Heart right ventricle (tissue), 16 donors: ENCODE results near the gene GPALPP1. TPM values are rescaled to one million over a fixed set of nuclear protein-coding genes. Genes with fewer than 3 reads are reported as not detected.
"Not testable (repeated sequence)": the region's sequence is repeated elsewhere in the genome, so short reads cannot be mapped to it uniquely, and the experiment has no call there.

ENCODE experiments used
- ATAC-seq, 8 donors: fragments of 200-7000 bp; cut with Tn5 transposase; one replicate each; pipeline ENCODE4 v1.9.1; 2020; ENCODE audit warnings: mild to moderate bottlenecking in 8 of 8, moderate library complexity in 8 of 8, moderate number of reproducible peaks in 1 of 8
- DNase-seq, 2 donors: peaks; one replicate each; pipeline ENCODE4 v3.0.0-alpha.2; 2020
- H3K27ac ChIP-seq, 10 donors: fragments of 200-600 bp; sonication (generic) in 2 of 10; one replicate each; pipeline versions ENCODE4 v1.5.0 to v1.8.0; 2020 to 2022; ENCODE audit warnings: mild to moderate bottlenecking in 3 of 10
- H3K27me3 ChIP-seq, 7 donors: fragments of 200-600 bp; one replicate each; pipeline ENCODE4 v1.8.0; 2021 to 2022; ENCODE audit warnings: mild to moderate bottlenecking in 2 of 7
- H3K36me3 ChIP-seq, 9 donors: fragments of 200-600 bp; sonication (generic) in 1 of 9; one replicate each; pipeline versions ENCODE4 v1.5.0 to v1.8.0; 2020 to 2022; ENCODE audit warnings: mild to moderate bottlenecking in 2 of 9
- H3K4me1 ChIP-seq, 9 donors: fragments of 200-600 bp; sonication (generic) in 1 of 9; one replicate each; pipeline versions ENCODE4 v1.5.0 to v1.8.0; 2020 to 2022; ENCODE audit warnings: mild to moderate bottlenecking in 4 of 9
- H3K4me3 ChIP-seq, 10 donors: fragments of 200-600 bp; sonication (generic) in 2 of 10; one replicate each; pipeline versions ENCODE4 v1.5.0 to v1.8.0; 2020 to 2022; ENCODE audit warnings: mild to moderate bottlenecking in 7 of 10, moderate library complexity in 2 of 10
- H3K9me3 ChIP-seq, 11 donors: fragments of 200-600 bp in 10 of 11; sonication (generic) in 2 of 11; one replicate each; pipeline versions ENCODE4 v1.5.0 to v1.8.0; 2013 to 2022; ENCODE audit warnings: mild to moderate bottlenecking in 2 of 11, control low read depth in 1 of 11, moderate library complexity in 1 of 11
- WGBS, 2 donors: extraction: QIAGEN DNeasy Blood & Tissue Kit; methylation state at CpG; one replicate each; pipeline ENCODE4 v1.1.7; 2013; ENCODE audit warnings: inconsistent platforms in 1 of 2; 5-methylcytosine and 5-hydroxymethylcytosine counted together
- intact Hi-C, 10 donors: fragments of 100-400 bp; cut with DNase I; formaldehyde crosslinking; loops; one replicate each; pipeline versions ENCODE4 v1.11.1 to v1.14.2; 2022
- polyA plus RNA-seq, 2 donors: library from polyadenylated mRNA; stranded (reverse); fragments of 200-250 nt; gene quantifications; one replicate each; pipeline ENCODE4 v1.2.3, GENCODE V29; 2013
- total RNA-seq, 10 donors: library from RNA; stranded (reverse); fragmentation: NEBNext Ultra II Directional in 3 of 10; extraction: Animal tissue kit (Norgen Biotek cat#: 25700) in 3 of 10; gene quantifications; one replicate each; pipeline versions ENCODE4 v1.2.1 to v1.2.4, GENCODE V29; 2021 to 2023
- TF ChIP-seq, protein P1 (sequence below), 9 donors: fragments of 200-600 bp; sonication (generic) in 2 of 9; IDR thresholded peaks; one replicate each; pipeline versions ENCODE4 v1.5.0 to v1.8.0; 2021 to 2022; ENCODE audit warnings: antibody characterized with exemption in 9 of 9, mild to moderate bottlenecking in 5 of 9, moderate library complexity in 1 of 9
- donor health status: Arrhythmogenic right ventricular cardiomyopathy.
- donor health status: ischemic (EF 13 %, LVEDD 7.1; RV severe dilation, severe dysfunction).
- donor health status: healthy with polysubstance abuse.
- donor health status: DM: no; HTN: yes; CAD: no.
- donor health status: DM: no; HTN: no; CAD: no.
- donor health status: ischemic (EF 25% LVEDD 6.9; RV normal size, moderate dysfunction).
- donor health status: ischemic (EF 25% LVEDD 5.7; RV mildly dilated, moderate dysfunction).
- donor health status: healthy.
- donor health status: DM: yes; HTN: yes; CAD: no.
- donor health status: Ischemic cardiomyopathy.
- donor health status: ischemic (EF 35%, LVEDD 5.7; RV mildly dilated, moderate dysfunction).
- donor health status: nonischemic (EF 11% LVEDD 7.7; RV severe dilation, severe dysfunction).
- donor health status: DM: yes; HTN: yes; CAD: no.
- donor health status: PGD.
- donor health status: ischemic (EF 29% LVEDD 5.4; RV normal size, mild dysfunction).
- donor health status: nonischemic (EF 23%, LVEDD 6.1; RV moderate dilation, normal function).

Gene GPALPP1
- total and polyA plus RNA-seq, 12 donors, result 5.7 to 16.5 (median 12.2) TPM

DNA sequence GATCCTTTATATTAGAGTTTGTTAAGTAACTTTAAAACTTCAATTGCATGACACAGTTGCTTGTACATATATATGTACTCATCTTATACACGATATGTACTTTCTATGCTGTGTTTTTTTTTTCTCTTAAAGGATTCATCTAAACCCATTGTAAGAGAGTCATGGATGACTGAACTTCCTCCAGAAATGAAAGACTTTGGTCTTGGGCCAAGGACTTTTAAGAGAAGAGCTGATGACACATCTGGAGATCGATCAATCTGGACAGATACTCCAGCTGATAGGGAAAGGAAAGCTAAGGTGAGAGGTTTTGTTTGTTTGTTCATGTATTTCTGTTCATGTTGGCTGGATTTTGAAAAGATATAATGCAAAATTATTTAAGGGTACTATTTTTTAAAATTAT, 26.0 kb downstream of the GPALPP1 start:
- H3K27ac ChIP-seq, result no peak overlapping the region
- peaks cover 0 to 98% (median 37%) of the 10 kb centered on the region in 9 donors for H3K36me3 ChIP-seq
- DNase-seq (no peak), ATAC-seq (no peak)
- H3K27me3 ChIP-seq, result no peaks in the 10 kb centered on the region
- WGBS, 2 donors, result 84 to 92% methylated on average over 2 of the region's 2 CpGs
- H3K9me3 ChIP-seq, result no peaks in the 10 kb centered on the region
- no peak overlapping the region for H3K4me3 ChIP-seq
- intact Hi-C loops, result no loop called here
- no peaks in the 10 kb centered on the region for H3K4me1 ChIP-seq
- TF ChIP-seq, protein P1, sequence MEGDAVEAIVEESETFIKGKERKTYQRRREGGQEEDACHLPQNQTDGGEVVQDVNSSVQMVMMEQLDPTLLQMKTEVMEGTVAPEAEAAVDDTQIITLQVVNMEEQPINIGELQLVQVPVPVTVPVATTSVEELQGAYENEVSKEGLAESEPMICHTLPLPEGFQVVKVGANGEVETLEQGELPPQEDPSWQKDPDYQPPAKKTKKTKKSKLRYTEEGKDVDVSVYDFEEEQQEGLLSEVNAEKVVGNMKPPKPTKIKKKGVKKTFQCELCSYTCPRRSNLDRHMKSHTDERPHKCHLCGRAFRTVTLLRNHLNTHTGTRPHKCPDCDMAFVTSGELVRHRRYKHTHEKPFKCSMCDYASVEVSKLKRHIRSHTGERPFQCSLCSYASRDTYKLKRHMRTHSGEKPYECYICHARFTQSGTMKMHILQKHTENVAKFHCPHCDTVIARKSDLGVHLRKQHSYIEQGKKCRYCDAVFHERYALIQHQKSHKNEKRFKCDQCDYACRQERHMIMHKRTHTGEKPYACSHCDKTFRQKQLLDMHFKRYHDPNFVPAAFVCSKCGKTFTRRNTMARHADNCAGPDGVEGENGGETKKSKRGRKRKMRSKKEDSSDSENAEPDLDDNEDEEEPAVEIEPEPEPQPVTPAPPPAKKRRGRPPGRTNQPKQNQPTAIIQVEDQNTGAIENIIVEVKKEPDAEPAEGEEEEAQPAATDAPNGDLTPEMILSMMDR (IDR thresholded peaks at IDR 0.05), result no peak

DNA sequence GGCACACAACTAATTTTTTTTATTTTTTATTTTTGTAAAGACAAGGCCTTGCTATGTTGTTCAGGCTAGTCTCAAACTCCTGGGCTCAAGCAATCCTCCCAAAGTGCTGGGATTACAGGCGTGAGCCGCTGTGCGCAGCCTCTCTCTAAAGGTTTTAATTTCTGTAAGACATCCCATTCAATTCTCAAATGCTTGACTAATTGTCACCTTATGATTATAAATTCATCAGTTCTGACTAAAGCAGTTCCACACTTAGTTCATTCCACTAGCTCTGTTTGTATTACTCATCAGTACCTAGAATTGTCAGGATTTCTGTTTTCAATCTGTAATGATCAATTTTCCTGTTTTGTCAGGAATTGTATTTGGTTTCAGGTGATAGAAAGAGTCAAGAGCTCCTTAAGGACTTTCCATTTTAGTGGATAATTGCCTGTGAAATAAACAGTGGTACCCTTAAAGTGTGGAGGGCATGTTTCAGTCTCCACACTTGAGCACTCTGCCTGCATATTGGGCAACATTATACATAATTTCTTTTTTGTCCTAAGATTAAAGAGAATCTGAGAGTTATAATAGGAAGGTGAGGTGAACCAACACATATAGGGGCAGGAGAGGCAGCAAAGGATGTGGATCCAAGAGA, 27.6 kb downstream of the GPALPP1 start:
- intact Hi-C loops, result no loop called here
- TF ChIP-seq, protein P1 (IDR thresholded peaks at IDR 0.05), result no peak

DNA sequence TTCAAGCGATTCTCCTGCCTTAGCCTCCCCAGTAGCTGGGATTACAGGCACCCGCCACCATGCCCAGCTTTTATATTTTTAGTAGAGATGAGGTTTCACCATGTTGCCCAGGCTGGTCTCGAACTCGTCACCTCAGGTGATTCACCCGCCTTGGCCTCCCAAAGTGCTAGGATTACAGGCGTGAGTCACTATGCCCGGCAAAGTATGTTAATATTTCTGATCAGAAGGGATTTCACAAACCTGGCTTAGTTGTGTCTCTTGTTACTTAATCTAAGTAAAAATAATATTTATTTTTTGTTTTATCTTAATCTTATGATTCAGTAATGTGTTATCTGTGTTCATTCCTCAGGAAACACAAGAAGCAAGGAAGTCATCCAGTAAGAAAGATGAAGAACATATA, 30.6 kb downstream of the GPALPP1 start:
- H3K27me3 ChIP-seq, intact Hi-C loops, H3K4me3 ChIP-seq, H3K9me3 ChIP-seq, H3K4me1 ChIP-seq, H3K27ac ChIP-seq, DNase-seq, ATAC-seq: not testable (repeated sequence)
- 95 to 99% methylated on average over 7 of the region's 7 CpGs for WGBS, 2 donors
- H3K36me3 ChIP-seq, result peaks cover 0 to 93% (median 39%) of the 10 kb centered on the region in 9 donors

More for the DNA sequence above, 27.6 kb downstream of the GPALPP1 start:
- Histone ChIP-seq H3K27ac (no peak overlapping the region), H3K4me3 (no peak overlapping the region), H3K36me3 (peaks cover 0 to 98% (median 42%) of the 10 kb centered on the region in 9 donors), H3K4me1 (no peaks in the 10 kb centered on the region), H3K27me3 (no peaks in the 10 kb centered on the region), H3K9me3 (no peaks in the 10 kb centered on the region)
- WGBS, 2 donors, result 97 to 99% methylated on average over 3 of the region's 3 CpGs
- ATAC-seq (no peak), DNase-seq (no peak)

DNA sequence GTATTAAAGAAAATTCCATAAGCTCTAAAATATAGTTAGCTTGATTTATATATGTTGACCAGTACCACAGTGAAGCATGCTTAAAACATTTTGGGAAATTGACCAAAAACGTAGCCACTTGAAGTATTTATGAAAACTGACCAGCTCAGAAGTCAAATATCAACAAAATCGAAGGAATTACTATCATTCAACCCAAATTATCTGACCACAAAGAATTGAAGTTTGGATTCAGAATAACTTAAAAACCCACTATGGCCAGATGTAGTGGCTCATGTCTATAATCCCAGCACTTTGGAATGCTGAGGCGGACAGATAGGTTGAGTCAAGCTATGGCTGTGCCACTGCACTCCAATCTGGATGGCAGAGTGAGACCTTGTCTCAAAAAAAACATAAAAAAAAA, 31.9 kb downstream of the GPALPP1 start:
- no peaks in the 10 kb centered on the region for H3K4me1 ChIP-seq
- no peak overlapping the region for H3K27ac ChIP-seq
- intact Hi-C loops, result no loop called here
- ATAC-seq, result no peak
- TF ChIP-seq, protein P1 (IDR thresholded peaks at IDR 0.05), result no peak
- H3K36me3 ChIP-seq, result peaks cover 0 to 93% (median 34%) of the 10 kb centered on the region in 9 donors
- H3K9me3 ChIP-seq, result no peaks in the 10 kb centered on the region
- H3K27me3 ChIP-seq, result no peaks in the 10 kb centered on the region
- WGBS, 2 donors, result 97 to 99% methylated on average over 3 of the region's 3 CpGs
- no peak for DNase-seq
- no peak overlapping the region for H3K4me3 ChIP-seq

DNA sequence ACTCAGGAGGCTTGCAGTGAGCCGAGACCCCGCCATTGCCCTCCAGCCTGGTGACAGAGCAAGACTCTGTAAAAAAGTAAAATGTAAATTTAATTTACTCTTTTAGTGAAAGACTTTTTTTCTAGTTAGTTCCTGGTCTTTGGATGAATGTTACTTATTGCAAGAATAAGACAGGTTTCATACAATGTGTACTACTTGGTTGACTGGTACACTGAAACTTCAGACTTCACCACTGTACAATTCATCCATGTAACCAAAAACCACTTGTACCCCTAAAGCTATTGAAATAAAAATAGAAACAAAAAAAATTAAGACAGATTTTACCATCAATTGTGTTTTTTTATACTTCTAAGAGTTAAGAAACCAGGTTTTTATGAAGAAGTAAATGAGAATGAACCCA, 35.5 kb downstream of the GPALPP1 start:
- no peak overlapping the region for H3K4me3 ChIP-seq
- intact Hi-C loops, result no loop called here

More for the DNA sequence above, 35.5 kb downstream of the GPALPP1 start:
- no peaks in the 10 kb centered on the region for H3K4me1 ChIP-seq
- TF ChIP-seq, protein P1 (IDR thresholded peaks at IDR 0.05), result no peak
- H3K36me3 ChIP-seq, result peaks cover 0 to 97% (median 24%) of the 10 kb centered on the region in 9 donors
- WGBS, 2 donors, result 96 to 100% methylated on average over 2 of the region's 2 CpGs
- ATAC-seq (no peak), DNase-seq (no peak)
- no peaks in the 10 kb centered on the region for H3K27me3 ChIP-seq
- H3K9me3 ChIP-seq, result no peaks in the 10 kb centered on the region
- H3K27ac ChIP-seq, result no peak overlapping the region
